Measurements from ENCODE around the gene G3BP2.

GRCh38 chr4:75623026-75623425, 50.2 kb downstream of the G3BP2 start:
- TF ChIP-seq CTCF (conservative IDR thresholded peaks at IDR 0.05 in 1 of 2, IDR thresholded peaks at IDR 0.05 in 1 of 2; ENCODE audit: extremely low read depth in 1 of 2, insufficient read depth in 1 of 2, low read depth in 1 of 2, low read length in 2 of 2) = no peak
- no peak for TF ChIP-seq EZH2 (IDR thresholded peaks at IDR 0.05; ENCODE audit: borderline replicate concordance, low read length)

All from mammary epithelial cell (primary cell).